DND-41 (cell line): ENCODE data around the gene ZNF558.

Experiments used
- ATAC-seq: fragments of 200-7000 bp; cut with Tn5 transposase; 3 replicates; pipeline ENCODE4 v1.9.1; 2021; ENCODE audit warnings: low read depth; ENCODE audit not compliant: insufficient read depth
- DNase-seq: peaks from one replicate; pipeline ENCODE4 v3.0.0-alpha.2; 2020
- H2AFZ ChIP-seq: 2 replicates; pipeline ENCODE4 v1.6.0; 2012; ENCODE audit warnings: low read depth, low read length
- H3K27ac ChIP-seq: 2 replicates; pipeline ENCODE4 v1.5.1; 2012; ENCODE audit warnings: low read length, inconsistent platforms
- H3K27me3 ChIP-seq: fragments of 200-600 bp; sonication (generic); 2 replicates; pipeline ENCODE4 v1.6.0; 2012; ENCODE audit warnings: low read length, mild to moderate bottlenecking, inconsistent platforms; ENCODE audit not compliant: insufficient read depth, poor library complexity
- H3K36me3 ChIP-seq: 2 replicates; pipeline ENCODE4 v1.5.1; 2012; ENCODE audit warnings: low read length, inconsistent platforms; ENCODE audit not compliant: insufficient read depth
- H3K4me1 ChIP-seq: 2 replicates; pipeline ENCODE4 v1.5.1; 2012; ENCODE audit warnings: mild to moderate bottlenecking, low read length; ENCODE audit not compliant: insufficient read depth
- H3K4me2 ChIP-seq: 2 replicates; pipeline ENCODE4 v1.6.0; 2012; ENCODE audit warnings: mild to moderate bottlenecking, moderate library complexity, low read length, inconsistent platforms; ENCODE audit not compliant: insufficient read depth
- H3K4me3 ChIP-seq, 2 experiments: fragments of 200-600 bp in 1 of 2; shearing (Covaris generic) in 1 of 2; 2 replicates each; pipeline ENCODE4 v1.5.1; 2012 to 2016; ENCODE audit warnings: inconsistent platforms in 2 of 2, low read length in 2 of 2, mild to moderate bottlenecking in 2 of 2, low read depth in 1 of 2, moderate library complexity in 1 of 2
- H3K79me2 ChIP-seq: 2 replicates; pipeline ENCODE4 v1.6.0; 2012; ENCODE audit warnings: low read length, inconsistent platforms; ENCODE audit not compliant: insufficient read depth
- H3K9ac ChIP-seq: 2 replicates; pipeline ENCODE4 v1.6.0; 2012; ENCODE audit warnings: low read depth, mild to moderate bottlenecking, inconsistent platforms, low read length, moderate library complexity
- H3K9me3 ChIP-seq: 2 replicates; pipeline ENCODE4 v1.5.1; 2012; ENCODE audit warnings: low read length, moderate library complexity, mild to moderate bottlenecking, inconsistent platforms; ENCODE audit not compliant: insufficient read depth, severe bottlenecking
- H4K20me1 ChIP-seq: 2 replicates; pipeline ENCODE4 v1.6.0; 2012; ENCODE audit warnings: low read length; ENCODE audit not compliant: insufficient read depth
- EZH2 ChIP-seq: IDR thresholded peaks from 3 replicates; pipeline ENCODE4 v1.6.1; 2012; ENCODE audit warnings: borderline replicate concordance, low read depth, mild to moderate bottlenecking, moderate library complexity, low read length, inconsistent platforms; ENCODE audit not compliant: severe bottlenecking
- TF ChIP-seq, protein P1 (sequence below): IDR thresholded peaks from 2 replicates; pipeline ENCODE4 v1.5.1; 2012; ENCODE audit warnings: borderline replicate concordance, low read length, moderate library complexity, mild to moderate bottlenecking; ENCODE audit not compliant: poor library complexity, severe bottlenecking; ENCODE audit errors: extremely low read depth

Gene ZNF558

DNA sequence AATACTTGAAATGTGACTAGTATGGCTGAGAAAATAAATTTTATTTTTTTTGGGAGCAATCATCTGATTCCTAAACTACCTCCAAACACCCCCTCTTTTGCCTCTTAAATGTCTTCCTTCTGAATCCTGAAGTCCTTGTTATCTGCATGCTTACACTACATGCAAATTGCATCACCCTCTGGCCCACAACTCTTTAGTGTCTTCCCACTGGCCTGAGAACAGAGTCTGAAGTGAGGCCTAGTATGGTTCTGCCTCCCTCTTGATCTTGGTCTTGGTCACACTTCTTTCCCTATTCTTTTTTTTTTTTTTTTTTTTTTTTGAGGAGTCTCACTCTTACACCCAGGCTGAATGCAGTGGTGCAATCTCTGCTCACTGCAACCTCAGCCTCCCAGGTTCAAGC lies 4.8 kb downstream of the ZNF558 start:
- no peak overlapping the region for H3K9ac ChIP-seq
- no peak for DNase-seq
- H3K4me3 ChIP-seq: no peak overlapping the region
- H3K4me1 ChIP-seq: peaks cover 13% of the 10 kb centered on the region
- H2AFZ ChIP-seq: no peak overlapping the region
- H4K20me1 ChIP-seq: no peaks in the 10 kb centered on the region
- H3K79me2 ChIP-seq: no peaks in the 10 kb centered on the region
- H3K27ac ChIP-seq: no peak overlapping the region
- ATAC-seq: no peak
- H3K27me3 ChIP-seq: no peaks in the 10 kb centered on the region
- no peaks in the 10 kb centered on the region for H3K9me3 ChIP-seq
- H3K4me2 ChIP-seq: no peak overlapping the region
- TF ChIP-seq, protein P1, sequence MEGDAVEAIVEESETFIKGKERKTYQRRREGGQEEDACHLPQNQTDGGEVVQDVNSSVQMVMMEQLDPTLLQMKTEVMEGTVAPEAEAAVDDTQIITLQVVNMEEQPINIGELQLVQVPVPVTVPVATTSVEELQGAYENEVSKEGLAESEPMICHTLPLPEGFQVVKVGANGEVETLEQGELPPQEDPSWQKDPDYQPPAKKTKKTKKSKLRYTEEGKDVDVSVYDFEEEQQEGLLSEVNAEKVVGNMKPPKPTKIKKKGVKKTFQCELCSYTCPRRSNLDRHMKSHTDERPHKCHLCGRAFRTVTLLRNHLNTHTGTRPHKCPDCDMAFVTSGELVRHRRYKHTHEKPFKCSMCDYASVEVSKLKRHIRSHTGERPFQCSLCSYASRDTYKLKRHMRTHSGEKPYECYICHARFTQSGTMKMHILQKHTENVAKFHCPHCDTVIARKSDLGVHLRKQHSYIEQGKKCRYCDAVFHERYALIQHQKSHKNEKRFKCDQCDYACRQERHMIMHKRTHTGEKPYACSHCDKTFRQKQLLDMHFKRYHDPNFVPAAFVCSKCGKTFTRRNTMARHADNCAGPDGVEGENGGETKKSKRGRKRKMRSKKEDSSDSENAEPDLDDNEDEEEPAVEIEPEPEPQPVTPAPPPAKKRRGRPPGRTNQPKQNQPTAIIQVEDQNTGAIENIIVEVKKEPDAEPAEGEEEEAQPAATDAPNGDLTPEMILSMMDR: no peak
- TF ChIP-seq EZH2: no peak
- peaks cover 34% of the 10 kb centered on the region for H3K36me3 ChIP-seq

GRCh38 chr19:8826371-8826770 lies 5.7 kb downstream of the ZNF558 start:
- no peak overlapping the region for H3K27ac ChIP-seq
- H2AFZ ChIP-seq: no peak overlapping the region
- H3K4me2 ChIP-seq: no peak overlapping the region
- no peak overlapping the region for H3K9ac ChIP-seq
- H3K4me3 ChIP-seq: no peak overlapping the region
- peaks cover 43% of the 10 kb centered on the region for H3K36me3 ChIP-seq
- no peaks in the 10 kb centered on the region for H3K9me3 ChIP-seq
- no peaks in the 10 kb centered on the region for H4K20me1 ChIP-seq
- ATAC-seq: no peak
- no peak for DNase-seq
- H3K79me2 ChIP-seq: no peaks in the 10 kb centered on the region
- TF ChIP-seq, protein P1: no peak
- TF ChIP-seq EZH2: no peak
- H3K27me3 ChIP-seq: no peaks in the 10 kb centered on the region
- peaks cover 9% of the 10 kb centered on the region for H3K4me1 ChIP-seq

DNA sequence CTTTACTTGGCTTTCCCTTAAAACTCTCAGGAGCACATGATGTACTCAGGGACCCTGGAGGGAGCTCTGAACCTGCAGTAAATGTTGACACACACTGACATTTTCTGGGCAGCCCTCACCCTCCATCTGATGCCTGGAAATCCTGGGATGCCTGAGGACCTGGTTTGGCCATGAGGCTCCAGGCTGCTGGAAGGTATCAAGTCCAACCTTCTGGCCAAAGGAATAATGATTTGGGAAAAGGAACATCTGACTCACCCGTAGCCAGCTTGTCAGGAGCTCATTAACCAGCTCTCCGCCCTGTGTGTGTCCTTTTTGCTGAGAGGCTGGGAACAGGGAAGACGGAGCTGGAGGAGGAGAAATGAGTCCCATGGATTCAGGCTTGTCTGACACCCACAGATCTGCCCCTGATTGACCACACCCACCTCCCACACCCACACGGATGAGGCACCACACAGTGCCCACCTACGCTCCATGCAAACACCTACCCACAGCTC lies 10.3 kb downstream of the ZNF558 start:
- H3K36me3 ChIP-seq: peaks cover 83% of the 10 kb centered on the region
- H3K27me3 ChIP-seq: no peaks in the 10 kb centered on the region
- H3K4me1 ChIP-seq: no peaks in the 10 kb centered on the region
- H2AFZ ChIP-seq: no peak overlapping the region
- H4K20me1 ChIP-seq: no peaks in the 10 kb centered on the region
- no peaks in the 10 kb centered on the region for H3K79me2 ChIP-seq
- H3K9me3 ChIP-seq: peaks cover 3% of the 10 kb centered on the region
- no peak for ATAC-seq
- no peak for DNase-seq
- TF ChIP-seq EZH2: no peak
- TF ChIP-seq, protein P1: no peak
- no peak overlapping the region for H3K27ac ChIP-seq
- no peak overlapping the region for H3K9ac ChIP-seq
- no peak overlapping the region for H3K4me3 ChIP-seq
- H3K4me2 ChIP-seq: no peak overlapping the region

GRCh38 chr19:8820234-8820633 lies 11.9 kb downstream of the ZNF558 start:
- H3K4me1 ChIP-seq: no peaks in the 10 kb centered on the region
- TF ChIP-seq EZH2: no peak
- no peak overlapping the region for H3K4me3 ChIP-seq
- H3K79me2 ChIP-seq: no peaks in the 10 kb centered on the region
- DNase-seq (no peak), ATAC-seq (no peak)
- no peak overlapping the region for H2AFZ ChIP-seq
- no peak overlapping the region for H3K4me2 ChIP-seq
- peaks cover 19% of the 10 kb centered on the region for H3K9me3 ChIP-seq
- no peaks in the 10 kb centered on the region for H3K27me3 ChIP-seq
- peaks cover 99% of the 10 kb centered on the region for H3K36me3 ChIP-seq
- no peaks in the 10 kb centered on the region for H4K20me1 ChIP-seq
- H3K9ac ChIP-seq: no peak overlapping the region
- no peak overlapping the region for H3K27ac ChIP-seq
